SK-N-SH (cell line): ENCODE measurements around the gene SCN4A. TPM values are rescaled to one million over a fixed set of nuclear protein-coding genes. Genes with fewer than 3 reads are reported as not detected.

ENCODE experiments used
- CTCF ChIA-PET: fragments of 300-600, 350-600 bp; formaldehyde crosslinking; extraction: SDS; loops from one replicate; lab custom pipeline; 2021; lab: Yijun Ruan, JAX
- POLR2A ChIA-PET: fragments of 350-600 bp; sonication (Branson Sonifier 250); formaldehyde crosslinking; extraction: SDS; loops from one replicate; lab custom pipeline; 2020; ENCODE audit warnings: antibody characterized with exemption, inconsistent platforms; lab: Yijun Ruan, JAX
- DNase-seq: peaks from one replicate; pipeline ENCODE4 v3.0.0; 2012
- H2AFZ ChIP-seq: fragments of 200-600 bp; sonication (generic); 2 replicates; pipeline ENCODE4 v1.8.1; 2016; ENCODE audit warnings: antibody characterized with exemption, mild to moderate bottlenecking, low read depth
- H3F3A ChIP-seq: fragments of 200-600 bp; sonication (generic); replicated peaks from 2 replicates; pipeline ENCODE3; 2016; ENCODE audit warnings: antibody characterized with exemption, mild to moderate bottlenecking; ENCODE audit not compliant: insufficient read depth
- H3K27ac ChIP-seq, 2 experiments: fragments of 200-500 bp in 1 of 2; fragments of 200-600 bp in 1 of 2; sonication (Bioruptor generic) in 1 of 2; sonication (generic), shearing (Covaris generic) in 1 of 2; 2 replicates each; pipeline versions ENCODE4 v1.5.1 to v1.6.1; 2014 to 2016; ENCODE audit warnings: low read depth in 2 of 2, inconsistent platforms in 1 of 2, low read length in 1 of 2, mild to moderate bottlenecking in 1 of 2, mixed read lengths in 1 of 2
- H3K27me3 ChIP-seq: fragments of 200-600 bp; sonication (generic), shearing (Covaris generic); 2 replicates; pipeline ENCODE4 v1.6.1; 2016; ENCODE audit warnings: mixed run types; ENCODE audit not compliant: insufficient read depth
- H3K36me3 ChIP-seq, 2 experiments: fragments of 200-500 bp in 1 of 2; fragments of 200-600 bp in 1 of 2; sonication (Bioruptor generic) in 1 of 2; sonication (generic) in 1 of 2; replicated peaks in 1 of 2; 2 replicates each; pipeline versions ENCODE3 to v1.5.1; 2014 to 2016; ENCODE audit warnings: low read length in 1 of 2, mild to moderate bottlenecking in 1 of 2; ENCODE audit not compliant: insufficient read depth in 2 of 2, control insufficient read depth in 1 of 2
- H3K4me1 ChIP-seq, 2 experiments: fragments of 200-500 bp in 1 of 2; fragments of 200-600 bp in 1 of 2; sonication (Bioruptor generic) in 1 of 2; sonication (generic), shearing (Covaris generic) in 1 of 2; 2 replicates each; pipeline versions ENCODE4 v1.5.1 to v1.6.1; 2014 to 2016; ENCODE audit warnings: low read depth in 1 of 2, low read length in 1 of 2, mixed run types in 1 of 2; ENCODE audit not compliant: insufficient read depth in 2 of 2, control insufficient read depth in 1 of 2
- H3K4me2 ChIP-seq: fragments of 200-600 bp; sonication (generic), shearing (Covaris generic); 2 replicates; pipeline ENCODE4 v1.6.1; 2017; ENCODE audit warnings: mixed run types
- H3K4me3 ChIP-seq, 2 experiments: fragments of 200-500 bp in 1 of 2; fragments of 200-600 bp in 1 of 2; sonication (Bioruptor generic) in 1 of 2; sonication (generic), shearing (Covaris generic) in 1 of 2; 2 replicates each; pipeline versions ENCODE4 v1.5.1 to v1.8.1; 2014 to 2016; ENCODE audit warnings: low read depth in 2 of 2, inconsistent platforms in 1 of 2, low read length in 1 of 2, mild to moderate bottlenecking in 1 of 2, mixed read lengths in 1 of 2, moderate library complexity in 1 of 2
- H3K79me2 ChIP-seq: fragments of 200-600 bp; sonication (generic); 2 replicates; pipeline ENCODE4 v1.8.1; 2017; ENCODE audit warnings: mild to moderate bottlenecking; ENCODE audit not compliant: insufficient read depth
- H3K9ac ChIP-seq: fragments of 200-600 bp; sonication (generic); 2 replicates; pipeline ENCODE4 v1.6.1; 2017; ENCODE audit warnings: mixed run types
- H3K9me2 ChIP-seq: fragments of 200-600 bp; sonication (generic); 2 replicates; pipeline ENCODE4 v1.6.1; 2017; ENCODE audit warnings: mixed run types
- H3K9me3 ChIP-seq: fragments of 200-600 bp; sonication (generic); 2 replicates; pipeline ENCODE4 v1.6.1; 2017; ENCODE audit warnings: mixed run types, mild to moderate bottlenecking, moderate library complexity
- H4K20me1 ChIP-seq: fragments of 200-600 bp; sonication (generic); 2 replicates; pipeline ENCODE4 v1.6.1; 2017; ENCODE audit warnings: mild to moderate bottlenecking, mixed run types; ENCODE audit not compliant: insufficient read depth
- CHD2 ChIP-seq: fragments of 150-350 bp; IDR thresholded peaks from 2 replicates; pipeline ENCODE4 v1.6.1; 2018; ENCODE audit warnings: low read length; ENCODE audit not compliant: partially characterized antibody
- FOSL2 ChIP-seq: IDR thresholded peaks from 2 replicates; pipeline ENCODE4 v1.4.0; 2012; ENCODE audit warnings: low read depth, mild to moderate bottlenecking, moderate library complexity, borderline replicate concordance
- GABPA ChIP-seq: IDR thresholded peaks from 2 replicates; pipeline ENCODE4 v1.4.0; 2012; ENCODE audit warnings: low read depth, mild to moderate bottlenecking
- MXI1 ChIP-seq: IDR thresholded peaks from 2 replicates; pipeline ENCODE4 v1.6.1; 2012; ENCODE audit warnings: mild to moderate bottlenecking, low read depth, low read length, improper control_type of control experiment
- NFIC ChIP-seq: IDR thresholded peaks from 2 replicates; pipeline ENCODE4 v1.4.0; 2012; ENCODE audit warnings: borderline replicate concordance
- PBX3 ChIP-seq: IDR thresholded peaks from 2 replicates; pipeline ENCODE4; 2012
- RAD21 ChIP-seq: IDR thresholded peaks from 2 replicates; pipeline ENCODE4 v1.6.1; 2012; ENCODE audit warnings: mild to moderate bottlenecking, low read length
- RCOR1 ChIP-seq: fragments of 150-350 bp; IDR thresholded peaks from 2 replicates; pipeline ENCODE4 v1.6.1; 2017; ENCODE audit warnings: antibody characterized with exemption, low read length
- RFX5 ChIP-seq: IDR thresholded peaks from 2 replicates; pipeline ENCODE4 v1.6.1; 2012; ENCODE audit warnings: mild to moderate bottlenecking, improper control_type of control experiment, low read length
- RXRA ChIP-seq: IDR thresholded peaks from 2 replicates; pipeline ENCODE4 v1.4.0; 2012; ENCODE audit warnings: low read depth, mild to moderate bottlenecking, borderline replicate concordance
- SMC3 ChIP-seq: IDR thresholded peaks from 2 replicates; pipeline ENCODE4 v1.6.1; 2012; ENCODE audit warnings: low read depth, low read length, improper control_type of control experiment
- TAF1 ChIP-seq: IDR thresholded peaks from 2 replicates; pipeline ENCODE4 v1.6.1; 2012; ENCODE audit warnings: low read depth, mild to moderate bottlenecking, low read length, moderate library complexity, borderline replicate concordance
- TCF12 ChIP-seq: IDR thresholded peaks from 2 replicates; pipeline ENCODE4 v1.4.0; 2012
- TEAD4 ChIP-seq: IDR thresholded peaks from 2 replicates; pipeline ENCODE4 v1.4.0; 2012; ENCODE audit warnings: mild to moderate bottlenecking, borderline replicate concordance; ENCODE audit not compliant: insufficient read depth
- USF2 ChIP-seq: fragments of 150-350 bp; IDR thresholded peaks from 2 replicates; pipeline ENCODE4 v1.6.1; 2017; ENCODE audit warnings: antibody characterized with exemption, low read length, low read depth, borderline replicate concordance
- WGBS: methylation state at CpG from one replicate; pipeline ENCODE4 v1.1.6; 2017; ENCODE audit warnings: low lambda C conversion rate; 5-methylcytosine and 5-hydroxymethylcytosine counted together
- polyA plus RNA-seq, 3 experiments: library from polyadenylated mRNA; depleted of rRNA; stranded (reverse); fragments of >200 nt; gene quantifications; 2 replicates each; pipeline ENCODE4 v1.2.3, GENCODE V29; 2012
- TF ChIP-seq, protein P1 (sequence below): IDR thresholded peaks from 2 replicates; pipeline ENCODE4 v1.4.0; 2012; ENCODE audit warnings: low read depth, borderline replicate concordance
- TF ChIP-seq, protein P2 (sequence below): IDR thresholded peaks from 2 replicates; pipeline ENCODE4 v1.4.0; 2012; ENCODE audit warnings: low read depth

SCN4A gene
- polyA plus RNA-seq, 1 of the 3 experiments (the other 2 are of a cell fraction), result not detected

DNA sequence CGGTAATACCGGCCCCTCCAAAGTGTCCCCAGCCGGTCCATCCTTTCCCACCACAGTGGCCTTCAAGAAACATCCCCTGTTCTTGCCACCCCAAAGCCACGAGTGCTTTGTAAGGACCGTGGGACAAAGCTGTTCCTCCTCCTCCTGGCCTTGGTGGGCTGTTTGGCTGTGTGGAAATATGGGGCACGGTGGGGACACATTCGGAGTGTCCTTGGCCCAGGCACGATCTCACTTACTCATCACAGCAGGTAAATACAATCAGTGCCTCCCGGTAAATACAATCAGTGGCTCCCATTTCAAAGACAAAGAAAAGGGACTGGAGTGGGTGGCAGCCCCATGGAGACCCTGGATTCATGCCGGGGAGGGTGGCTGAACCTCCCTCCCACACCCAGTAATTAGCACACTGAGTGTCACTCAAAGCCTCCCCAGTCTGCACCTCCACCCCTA lies 10.4 kb downstream of the SCN4A start:
- TF ChIP-seq FOSL2, result no peak
- TF ChIP-seq, all 33 proteins: peak for 0
- Histone ChIP-seq H3K9me2 (no peaks in the 10 kb centered on the region), H3K4me2 (no peak overlapping the region), H3K9ac (no peak overlapping the region), H3K9me3 (no peaks in the 10 kb centered on the region), H2AFZ (no peak overlapping the region), H3K27me3 (no peaks in the 10 kb centered on the region), H3K36me3 (no peaks in the 10 kb centered on the region), H3F3A (no peaks in the 10 kb centered on the region), H3K4me3 (no peak overlapping the region), H3K79me2 (no peaks in the 10 kb centered on the region), H3K4me1 (no peaks in the 10 kb centered on the region), H4K20me1 (no peaks in the 10 kb centered on the region), H3K27ac (no peak overlapping the region)
- POLR2A ChIA-PET, result no interaction called here
- CTCF ChIA-PET, result interaction anchor here (1.2 to 7.9 kb wide), 3 partner anchors 16 to 67 kb away, joined by 5 to 69 read pairs (median 8); no protein-coding TSS in a partner anchor
- DNase-seq, result no peak
- WGBS, result 86% methylated on average over 10 of the region's 10 CpGs

DNA sequence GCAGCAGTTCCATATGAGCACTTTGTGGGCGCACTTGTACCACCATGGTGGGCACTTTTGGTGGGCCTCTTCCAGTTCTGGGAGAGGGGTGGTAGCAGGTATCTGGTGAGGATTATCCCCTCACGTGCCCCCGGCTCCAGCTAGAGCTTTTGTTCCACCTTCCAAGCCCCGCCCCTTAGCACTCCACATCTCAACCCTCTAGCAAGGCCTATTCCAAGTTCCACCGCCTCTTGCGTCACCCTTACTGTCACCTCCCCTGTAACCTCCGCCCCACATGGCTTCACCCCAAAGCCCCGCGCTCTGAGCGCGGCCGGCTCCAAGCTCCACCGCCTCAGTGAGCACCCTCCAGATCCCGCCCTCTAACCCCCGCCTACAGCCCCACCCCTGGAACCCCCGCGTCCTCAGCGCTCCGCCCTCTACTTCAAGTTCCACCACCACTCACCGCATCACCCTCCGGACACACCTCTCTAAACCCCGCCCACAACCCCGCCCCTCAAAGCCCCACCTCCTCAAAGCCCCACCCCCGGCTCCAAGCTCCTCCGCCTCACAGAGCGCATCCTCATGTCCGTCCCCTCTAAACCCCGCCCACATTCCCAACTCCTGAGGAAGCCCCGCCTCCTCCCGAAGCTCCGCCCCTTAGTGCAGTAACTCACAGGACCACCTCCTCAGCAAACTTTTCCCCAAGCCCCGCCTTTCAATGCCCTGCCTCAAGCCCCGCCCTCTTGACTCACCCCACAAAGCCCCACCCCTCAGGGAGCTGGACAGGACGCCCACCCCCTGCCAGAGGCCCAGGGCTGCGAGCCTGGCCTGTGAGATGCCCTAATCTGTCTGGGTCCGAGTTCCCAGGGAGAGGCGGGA lies 11.1 kb downstream of the SCN4A start:
- Histone ChIP-seq H4K20me1 (no peaks in the 10 kb centered on the region), H3F3A (no peaks in the 10 kb centered on the region), H3K27ac (no peak overlapping the region), H3K4me1 (no peaks in the 10 kb centered on the region), H3K9me2 (no peaks in the 10 kb centered on the region), H2AFZ (no peak overlapping the region), H3K36me3 (no peaks in the 10 kb centered on the region), H3K4me3 (no peak overlapping the region), H3K9ac (no peak overlapping the region), H3K27me3 (no peaks in the 10 kb centered on the region), H3K79me2 (no peaks in the 10 kb centered on the region), H3K4me2 (no peak overlapping the region), H3K9me3 (no peaks in the 10 kb centered on the region)
- ChIA-PET CTCF (interaction anchor here (1.2 to 7.9 kb wide), 4 partner anchors 11 to 67 kb away, joined by 5 to 69 read pairs (median 8); no protein-coding TSS in a partner anchor), POLR2A (no interaction called here)
- 74% methylated on average over 34 of the region's 37 CpGs for WGBS
- no peak for TF ChIP-seq TCF12
- no peak for TF ChIP-seq USF2
- no peak for TF ChIP-seq TEAD4
- TF ChIP-seq, protein P1, sequence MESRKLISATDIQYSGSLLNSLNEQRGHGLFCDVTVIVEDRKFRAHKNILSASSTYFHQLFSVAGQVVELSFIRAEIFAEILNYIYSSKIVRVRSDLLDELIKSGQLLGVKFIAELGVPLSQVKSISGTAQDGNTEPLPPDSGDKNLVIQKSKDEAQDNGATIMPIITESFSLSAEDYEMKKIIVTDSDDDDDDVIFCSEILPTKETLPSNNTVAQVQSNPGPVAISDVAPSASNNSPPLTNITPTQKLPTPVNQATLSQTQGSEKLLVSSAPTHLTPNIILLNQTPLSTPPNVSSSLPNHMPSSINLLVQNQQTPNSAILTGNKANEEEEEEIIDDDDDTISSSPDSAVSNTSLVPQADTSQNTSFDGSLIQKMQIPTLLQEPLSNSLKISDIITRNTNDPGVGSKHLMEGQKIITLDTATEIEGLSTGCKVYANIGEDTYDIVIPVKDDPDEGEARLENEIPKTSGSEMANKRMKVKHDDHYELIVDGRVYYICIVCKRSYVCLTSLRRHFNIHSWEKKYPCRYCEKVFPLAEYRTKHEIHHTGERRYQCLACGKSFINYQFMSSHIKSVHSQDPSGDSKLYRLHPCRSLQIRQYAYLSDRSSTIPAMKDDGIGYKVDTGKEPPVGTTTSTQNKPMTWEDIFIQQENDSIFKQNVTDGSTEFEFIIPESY, result no peak
- TF ChIP-seq RXRA, result no peak
- no peak for TF ChIP-seq PBX3
- no peak for TF ChIP-seq RCOR1
- TF ChIP-seq, protein P2, sequence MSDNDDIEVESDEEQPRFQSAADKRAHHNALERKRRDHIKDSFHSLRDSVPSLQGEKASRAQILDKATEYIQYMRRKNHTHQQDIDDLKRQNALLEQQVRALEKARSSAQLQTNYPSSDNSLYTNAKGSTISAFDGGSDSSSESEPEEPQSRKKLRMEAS, result no peak
- no peak for TF ChIP-seq TAF1
- TF ChIP-seq RFX5, result no peak
- TF ChIP-seq RAD21, result no peak
- TF ChIP-seq SMC3, result no peak
- TF ChIP-seq CHD2, result no peak
- no peak for TF ChIP-seq GABPA
- TF ChIP-seq NFIC, result no peak
- TF ChIP-seq MXI1, result no peak
- peak; percentile 79 for DNase-seq
